Measurements from ENCODE around the gene SCRN1.

DNA sequence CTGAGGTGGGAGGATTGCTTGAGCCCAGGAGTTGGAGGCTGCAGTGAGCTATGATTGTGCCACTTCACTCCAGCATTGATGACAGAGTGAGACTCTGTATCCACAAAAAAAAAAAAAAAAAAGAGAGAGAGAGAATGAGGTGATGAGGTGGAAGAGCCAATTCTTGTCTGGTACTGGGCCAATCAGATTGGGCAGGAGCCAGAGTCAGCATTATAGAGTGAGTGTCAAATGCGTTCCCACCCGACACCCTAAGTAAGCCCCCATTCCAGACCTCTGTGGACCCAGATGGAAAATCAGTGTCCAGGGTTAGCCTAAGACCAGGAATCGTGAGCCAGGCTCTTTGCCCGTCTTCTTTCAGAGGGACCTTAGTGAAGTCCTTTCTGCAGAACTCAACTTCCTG is 99.3 kb downstream of the SCRN1 start:
- TF ChIP-seq, protein P1, sequence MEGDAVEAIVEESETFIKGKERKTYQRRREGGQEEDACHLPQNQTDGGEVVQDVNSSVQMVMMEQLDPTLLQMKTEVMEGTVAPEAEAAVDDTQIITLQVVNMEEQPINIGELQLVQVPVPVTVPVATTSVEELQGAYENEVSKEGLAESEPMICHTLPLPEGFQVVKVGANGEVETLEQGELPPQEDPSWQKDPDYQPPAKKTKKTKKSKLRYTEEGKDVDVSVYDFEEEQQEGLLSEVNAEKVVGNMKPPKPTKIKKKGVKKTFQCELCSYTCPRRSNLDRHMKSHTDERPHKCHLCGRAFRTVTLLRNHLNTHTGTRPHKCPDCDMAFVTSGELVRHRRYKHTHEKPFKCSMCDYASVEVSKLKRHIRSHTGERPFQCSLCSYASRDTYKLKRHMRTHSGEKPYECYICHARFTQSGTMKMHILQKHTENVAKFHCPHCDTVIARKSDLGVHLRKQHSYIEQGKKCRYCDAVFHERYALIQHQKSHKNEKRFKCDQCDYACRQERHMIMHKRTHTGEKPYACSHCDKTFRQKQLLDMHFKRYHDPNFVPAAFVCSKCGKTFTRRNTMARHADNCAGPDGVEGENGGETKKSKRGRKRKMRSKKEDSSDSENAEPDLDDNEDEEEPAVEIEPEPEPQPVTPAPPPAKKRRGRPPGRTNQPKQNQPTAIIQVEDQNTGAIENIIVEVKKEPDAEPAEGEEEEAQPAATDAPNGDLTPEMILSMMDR (IDR thresholded peaks at IDR 0.05), result no peak
- TF ChIP-seq POLR2A (IDR thresholded peaks at IDR 0.05) (no peak), POLR2AphosphoS5 (IDR thresholded peaks at IDR 0.05) (no peak)

All from prostate gland (tissue), 2 donors.